ENCODE data around the gene FLYWCH1. TPM values are rescaled to one million over a fixed set of nuclear protein-coding genes. Genes with fewer than 3 reads are reported as not detected.
A peak's percentile ranks its signal among the peaks of the same experiment; 100 is the strongest.

Gene FLYWCH1
- 34.5 TPM for total RNA-seq
- long read RNA-seq, full-length matches to known transcripts = 57 of 89 reads
- long read RNA-seq, partial matches to known transcripts = 12 of 89 reads
- long read RNA-seq, other reads (novel, unspliced or antisense) = 20 of 89 reads

GRCh38 chr16:2911638-2912329 is at the start of gene FLYWCH1:
Gene FLYWCH1 (plus strand): TSS chr16:2911931. CDS start chr16:2929686, 17,755 bp downstream.
- DNase-seq (ENCODE audit: missing footprints) (peak; percentile 100), ATAC-seq (peak; percentile 98)
- intact Hi-C loops (cut with DNase I) = loop anchor here (2.0 kb wide), 1 partner anchor 29 kb away; the partner anchor contains the start of gene FLYWCH2

- ATAC-seq = no peak
- intact Hi-C loops (cut with DNase I) = loop anchor here (10.0 kb wide), 1 partner anchor 171 kb away; no protein-coding TSS in a partner anchor
Measured at GRCh38 chr16:2865651-2866050, 46.1 kb upstream of the FLYWCH1 start.

GRCh38 chr16:2866431-2866830 is 45.3 kb upstream of the FLYWCH1 start:
- ATAC-seq = no peak

More at GRCh38 chr16:2865651-2866050, 46.1 kb upstream of the FLYWCH1 start:
- no peak for DNase-seq (ENCODE audit: missing footprints)

GRCh38 chr16:2867661-2867986 is 44.1 kb upstream of the FLYWCH1 start:
- ATAC-seq (no peak), DNase-seq (ENCODE audit: missing footprints) (no peak)
- intact Hi-C loops (cut with DNase I) = loop anchor here (10.0 kb wide), 1 partner anchor 173 kb away; no protein-coding TSS in a partner anchor

More at GRCh38 chr16:2866431-2866830, 45.3 kb upstream of the FLYWCH1 start:
- DNase-seq (ENCODE audit: missing footprints) = no peak
- intact Hi-C loops (cut with DNase I) = loop anchor here (10.0 kb wide), 1 partner anchor 172 kb away; no protein-coding TSS in a partner anchor

GRCh38 chr16:2867987-2868789 is 43.5 kb upstream of the FLYWCH1 start:
- intact Hi-C loops (cut with DNase I) = loop anchor here (1.0 to 10.0 kb wide), 4 partner anchors 29 to 173 kb away; partner anchors contain the start of genes ELOB and SRRM2
- DNase-seq (ENCODE audit: missing footprints) (peak; percentile 96), ATAC-seq (peak; percentile 98)

- intact Hi-C loops (cut with DNase I) = no loop called here
- DNase-seq (ENCODE audit: missing footprints) = no peak
Measured at GRCh38 chr16:2871926-2872325, 39.8 kb upstream of the FLYWCH1 start.

GRCh38 chr16:2874032-2874911 is 37.5 kb upstream of the FLYWCH1 start:
- DNase-seq (ENCODE audit: missing footprints) (no peak), ATAC-seq (no peak)
- intact Hi-C loops (cut with DNase I) = loop anchor here (2.0 kb wide), 1 partner anchor 45 kb away; no protein-coding TSS in a partner anchor

More at GRCh38 chr16:2871926-2872325, 39.8 kb upstream of the FLYWCH1 start:
- ATAC-seq = no peak

- DNase-seq (ENCODE audit: missing footprints) (peak; percentile 93), ATAC-seq (peak; percentile 99)
- intact Hi-C loops (cut with DNase I) = loop anchor here (2.0 kb wide), 1 partner anchor 44 kb away; no protein-coding TSS in a partner anchor
Measured at GRCh38 chr16:2874912-2875362, 36.8 kb upstream of the FLYWCH1 start.

- no peak for ATAC-seq
- DNase-seq (ENCODE audit: missing footprints) = no peak
- intact Hi-C loops (cut with DNase I) = no loop called here
Measured at GRCh38 chr16:2879854-2880508, 31.8 kb upstream of the FLYWCH1 start.

- intact Hi-C loops (cut with DNase I) = loop anchor here (2.0 kb wide), 1 partner anchor 31 kb away; no protein-coding TSS in a partner anchor
- ATAC-seq = peak; percentile 12
- peak; percentile 72 for DNase-seq (ENCODE audit: missing footprints)
Measured at GRCh38 chr16:2881783-2882649, 29.7 kb upstream of the FLYWCH1 start.

GRCh38 chr16:2882650-2883457 is 28.9 kb upstream of the FLYWCH1 start, which contains the start of gene FLYWCH2:
Gene FLYWCH2 (plus strand): TSS chr16:2883215. CDS start chr16:2896450, 13,235 bp downstream.
- ATAC-seq = peak; percentile 98
- intact Hi-C loops (cut with DNase I) = loop anchor here (1.0 to 2.0 kb wide), 2 partner anchors 21 to 30 kb away; no protein-coding TSS in a partner anchor
- peak; percentile 99 for DNase-seq (ENCODE audit: missing footprints)

- intact Hi-C loops (cut with DNase I) = loop anchor here (1.0 to 2.0 kb wide), 2 partner anchors 21 to 29 kb away; no protein-coding TSS in a partner anchor
- peak; percentile 8 for ATAC-seq
- DNase-seq (ENCODE audit: missing footprints) = no peak
Measured at GRCh38 chr16:2883458-2883908, 28.2 kb upstream of the FLYWCH1 start.

- DNase-seq (ENCODE audit: missing footprints) (no peak), ATAC-seq (no peak)
- intact Hi-C loops (cut with DNase I) = no loop called here
Measured at GRCh38 chr16:2884041-2884451, 27.7 kb upstream of the FLYWCH1 start.

- intact Hi-C loops (cut with DNase I) = no loop called here
- DNase-seq (ENCODE audit: missing footprints) (no peak), ATAC-seq (no peak)
Measured at GRCh38 chr16:2894231-2894630, 17.5 kb upstream of the FLYWCH1 start.

GRCh38 chr16:2895813-2896212 is 15.9 kb upstream of the FLYWCH1 start:
- no peak for DNase-seq (ENCODE audit: missing footprints)
- no peak for ATAC-seq
- intact Hi-C loops (cut with DNase I) = no loop called here

Data from Right ventricle myocardium inferior (tissue), 1 donor.